Measurements from ENCODE around the gene ADAMTS16.

ADAMTS16 gene

GRCh38 chr5:5183933-5184332, 43.8 kb downstream of the ADAMTS16 start:
- DNase-seq, result no peak

GRCh38 chr5:5188376-5189050, 48.4 kb downstream of the ADAMTS16 start:
- DNase-seq, result peak; percentile 94

DNA sequence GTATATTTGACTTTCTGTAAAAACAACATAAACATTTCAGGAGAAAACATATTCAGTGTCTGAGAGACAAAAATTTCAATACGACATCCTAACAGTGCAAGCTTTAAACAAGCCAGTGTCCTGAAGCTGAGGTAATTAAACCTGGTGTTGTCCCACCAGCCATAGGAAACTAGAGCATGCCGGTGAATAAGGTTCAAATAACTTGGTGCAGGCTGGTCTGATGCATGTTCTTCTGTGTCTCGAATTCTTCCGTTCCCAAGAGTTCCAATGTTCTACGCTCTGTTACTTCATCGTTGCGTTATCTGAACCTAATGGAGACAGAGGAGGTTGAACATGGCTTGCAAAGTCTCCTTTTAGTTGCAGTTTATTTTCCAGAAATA, 48.9 kb downstream of the ADAMTS16 start:
- no peak for DNase-seq

DNA sequence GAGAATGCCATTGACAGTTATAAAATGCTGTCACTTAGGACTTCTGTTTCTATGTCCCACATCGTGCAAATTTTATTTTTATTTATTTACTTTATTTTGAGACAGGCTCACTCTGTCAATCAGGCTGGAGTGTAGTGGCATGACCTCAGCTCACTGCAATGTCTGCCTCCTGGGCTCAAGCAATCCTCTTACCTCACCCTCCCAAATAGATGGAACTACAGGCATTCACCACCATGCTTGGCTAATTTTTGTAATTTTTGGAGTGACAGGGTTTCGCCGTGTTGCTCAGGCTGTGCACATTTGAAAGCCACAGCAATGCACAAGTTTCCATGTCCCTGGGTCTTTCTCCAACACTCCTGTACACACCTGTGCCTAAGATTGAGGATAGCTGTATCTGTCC, 51.8 kb downstream of the ADAMTS16 start:
- DNase-seq, result no peak

- no peak for DNase-seq
Observed at GRCh38 chr5:5192681-5193080, 52.6 kb downstream of the ADAMTS16 start.

DNA sequence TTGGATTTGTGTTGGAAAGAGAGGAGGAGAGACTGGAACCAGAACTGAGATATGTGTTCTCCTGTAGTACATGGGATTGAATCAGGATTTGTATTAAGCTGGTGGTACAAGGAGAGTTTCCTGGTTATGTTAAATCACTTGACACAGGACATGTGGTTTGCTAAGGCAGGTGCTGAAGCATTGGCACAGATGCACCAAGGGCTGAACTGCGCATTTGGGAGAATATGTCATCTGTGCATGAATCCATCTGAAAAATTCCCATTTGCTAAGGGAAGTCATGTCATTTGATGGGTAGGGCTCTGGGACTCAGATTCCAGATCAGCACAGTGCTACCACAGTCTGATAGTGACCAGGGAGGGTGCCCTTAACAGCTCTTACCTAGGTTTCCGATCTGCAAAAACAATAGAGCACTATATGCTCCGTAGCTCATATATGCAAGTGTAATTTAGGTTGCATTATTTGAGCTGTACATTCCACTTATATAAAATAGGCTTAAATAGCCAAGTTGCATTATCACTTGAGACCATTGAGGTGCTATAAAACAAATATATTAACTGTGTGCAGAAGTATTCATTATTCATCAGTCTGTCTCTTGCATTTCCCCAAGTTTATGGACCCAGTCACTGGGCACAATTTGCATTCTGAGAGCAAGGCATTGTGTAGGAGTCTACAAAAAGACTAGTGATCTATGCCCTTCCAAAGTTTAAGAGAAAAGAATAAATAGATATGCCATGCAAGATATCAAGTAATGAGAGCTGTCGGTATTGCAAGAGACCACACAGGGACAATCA, 55.2 kb downstream of the ADAMTS16 start:
- no peak for DNase-seq

DNA sequence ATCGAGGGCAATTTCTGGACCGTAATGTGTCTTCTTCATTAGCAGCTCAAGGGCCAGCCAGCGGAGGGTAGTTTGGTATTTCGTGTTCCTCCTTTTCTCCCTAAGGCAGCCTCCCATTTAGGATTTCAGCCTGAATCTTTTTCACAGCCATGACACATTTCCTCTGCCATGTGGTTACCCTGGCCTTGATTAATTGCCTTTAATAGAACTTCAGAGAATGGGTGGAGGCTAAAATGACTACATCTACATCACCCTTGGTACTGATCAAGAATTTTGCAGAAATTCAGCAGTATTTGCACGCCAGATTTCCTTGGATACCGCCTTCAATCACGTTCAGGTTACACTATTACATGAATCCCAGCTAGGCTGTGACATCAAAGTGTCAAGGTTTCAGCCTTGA, 58.0 kb downstream of the ADAMTS16 start:
- DNase-seq, result no peak

DNA sequence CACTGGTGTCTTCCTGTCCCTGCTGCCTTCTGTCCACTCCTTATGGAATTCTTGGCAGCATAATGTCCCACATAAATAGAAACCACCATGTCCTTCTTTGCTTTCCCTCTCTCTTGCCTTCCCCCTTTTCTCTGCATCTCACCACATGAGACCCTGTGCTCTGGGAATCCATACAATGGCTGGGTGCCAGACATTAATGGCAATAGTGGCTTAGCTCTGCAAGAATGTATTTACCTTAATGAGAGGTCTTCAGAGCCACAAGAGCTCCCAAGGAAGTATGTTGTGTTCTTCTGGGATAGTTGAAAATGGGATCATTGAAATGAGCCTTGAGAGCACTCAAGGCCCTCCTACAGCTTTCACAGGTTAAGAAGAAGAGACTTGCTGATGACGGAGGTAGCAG, 58.7 kb downstream of the ADAMTS16 start:
- DNase-seq, result no peak

DNA sequence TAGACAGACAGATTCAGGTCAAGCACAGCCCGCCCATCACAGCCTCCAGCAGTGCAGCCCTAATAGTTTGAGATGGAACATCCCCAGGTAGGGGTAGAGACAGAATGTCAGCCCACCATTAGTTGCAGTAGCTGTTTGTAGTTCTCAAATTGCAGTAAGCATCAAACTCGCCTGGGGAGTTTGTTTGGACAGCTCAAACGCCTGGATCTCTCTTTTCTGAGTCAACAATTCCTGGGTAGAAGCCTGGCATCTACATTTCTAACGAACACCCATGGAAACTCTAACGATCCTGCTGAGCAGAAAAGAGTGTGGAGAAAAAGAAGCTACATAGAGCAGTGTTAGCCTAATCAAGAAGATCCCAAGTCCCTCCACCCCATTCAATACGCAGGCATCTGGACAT, 59.4 kb downstream of the ADAMTS16 start:
- no peak for DNase-seq

DNA sequence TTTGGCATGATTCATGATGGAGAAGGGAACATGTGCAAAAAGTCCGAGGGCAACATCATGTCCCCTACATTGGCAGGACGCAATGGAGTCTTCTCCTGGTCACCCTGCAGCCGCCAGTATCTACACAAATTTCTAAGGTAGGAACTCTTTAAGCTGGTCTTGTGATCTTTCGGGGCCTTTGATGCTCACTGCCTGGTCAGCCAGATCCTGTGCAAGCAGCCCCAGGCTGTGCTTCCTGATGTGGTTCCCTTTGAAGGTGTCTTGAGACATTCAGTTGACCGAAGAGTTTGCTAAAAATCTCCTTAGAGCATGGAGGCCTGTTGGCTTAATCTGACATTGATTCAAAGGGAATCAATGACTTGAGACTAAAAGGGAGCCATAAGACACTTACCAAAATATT, 60.0 kb downstream of the ADAMTS16 start:
- no peak for DNase-seq

- no peak for DNase-seq
Observed at GRCh38 chr5:5202321-5202720, 62.2 kb downstream of the ADAMTS16 start.

GRCh38 chr5:5203451-5203850, 63.3 kb downstream of the ADAMTS16 start:
- no peak for DNase-seq

DNA sequence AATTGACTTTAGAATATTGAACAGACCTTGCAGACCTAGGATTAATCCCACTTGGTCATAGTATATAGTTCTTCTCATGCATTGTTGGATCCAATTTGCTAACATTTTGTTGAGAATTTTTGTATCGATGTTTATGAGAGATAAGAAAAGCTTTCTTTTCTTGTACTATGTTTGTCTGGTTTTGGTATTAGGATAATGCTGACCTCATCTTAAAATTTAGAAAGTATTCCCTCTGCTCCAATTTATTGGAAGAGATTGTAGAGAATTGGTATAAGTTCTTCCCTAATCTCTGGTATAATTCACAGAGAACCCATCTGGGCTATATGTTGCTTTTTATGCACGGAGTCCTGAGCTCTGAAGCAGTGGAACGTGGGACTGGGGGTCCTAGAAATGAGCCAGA, 67.7 kb downstream of the ADAMTS16 start:
- no peak for DNase-seq

- no peak for DNase-seq
Observed at GRCh38 chr5:5209089-5209488, 69.0 kb downstream of the ADAMTS16 start.

DNA sequence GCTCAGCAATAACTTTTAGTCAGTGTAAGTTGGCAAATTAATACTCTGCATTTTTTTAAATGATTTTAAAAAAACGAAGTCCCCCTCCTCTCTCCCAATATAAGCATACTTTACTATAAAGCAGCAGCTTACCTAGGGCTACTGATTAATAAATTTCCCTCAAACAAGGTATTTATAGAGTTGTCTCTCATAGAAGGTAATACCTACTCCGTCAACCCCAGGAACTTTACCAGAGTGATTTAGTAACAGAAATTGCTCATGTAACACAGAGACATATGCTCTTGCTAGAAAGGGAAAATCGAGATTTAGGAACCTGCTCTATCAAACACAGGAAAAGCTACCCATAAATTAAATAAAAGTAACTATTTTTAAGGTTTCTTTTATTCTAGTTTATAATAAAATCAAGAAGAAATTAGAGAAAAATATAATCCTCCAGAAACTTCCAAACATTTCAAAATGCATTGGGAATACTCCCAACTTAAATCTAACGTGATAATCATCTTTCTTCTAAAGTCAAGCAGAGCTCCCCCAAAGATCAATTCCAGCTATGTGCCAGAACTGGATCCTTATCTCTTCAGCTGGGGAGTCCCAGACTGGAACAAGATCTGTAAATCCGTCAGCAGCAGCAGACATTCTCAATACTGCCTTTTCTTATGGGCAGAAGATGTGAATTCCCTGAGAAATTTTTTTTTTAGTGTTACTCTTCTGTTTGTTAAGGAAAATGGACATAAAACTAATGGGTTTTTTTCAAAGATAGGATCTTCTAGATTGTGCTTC, 69.6 kb downstream of the ADAMTS16 start:
- DNase-seq, result no peak

- DNase-seq, result no peak
Observed at GRCh38 chr5:5217371-5217770, 77.2 kb downstream of the ADAMTS16 start.

GRCh38 chr5:5218396-5218795, 78.3 kb downstream of the ADAMTS16 start:
- DNase-seq, result no peak

- no peak for DNase-seq
Observed at GRCh38 chr5:5219541-5219940, 79.4 kb downstream of the ADAMTS16 start.

DNA sequence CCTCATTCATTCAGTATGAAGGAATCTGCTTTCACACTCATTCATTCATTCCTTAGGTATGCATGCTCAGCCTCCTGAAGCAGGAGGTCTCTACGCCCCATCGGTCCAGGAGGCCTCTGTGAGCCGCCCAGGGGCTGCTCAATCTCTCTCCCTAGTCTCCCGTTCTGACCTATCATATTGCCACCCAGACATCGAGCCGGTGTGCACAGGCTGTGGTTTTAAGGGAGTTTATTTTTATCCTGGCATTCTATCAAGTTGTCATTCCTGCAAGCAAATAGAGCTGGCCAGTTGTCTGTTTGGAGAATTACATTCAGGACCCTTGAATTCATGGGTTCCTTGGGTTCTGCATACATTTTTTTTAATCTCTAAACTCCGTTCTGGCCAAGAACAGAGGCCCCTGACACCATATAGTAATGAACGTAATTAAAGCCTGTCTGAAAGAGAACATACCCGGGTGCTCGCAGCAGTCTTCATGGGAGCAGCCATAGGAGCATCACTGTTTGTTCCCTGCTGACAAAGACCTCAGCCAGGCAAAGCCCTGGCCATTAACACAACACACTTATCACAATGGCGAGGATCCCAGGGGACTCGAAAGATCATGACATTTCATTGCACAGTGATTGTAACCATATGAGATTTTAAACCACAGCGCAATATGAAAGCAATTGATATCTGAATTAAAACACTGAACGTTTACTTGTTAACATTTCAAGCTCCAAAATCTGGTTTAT, 80.9 kb downstream of the ADAMTS16 start:
- no peak for DNase-seq

DNA sequence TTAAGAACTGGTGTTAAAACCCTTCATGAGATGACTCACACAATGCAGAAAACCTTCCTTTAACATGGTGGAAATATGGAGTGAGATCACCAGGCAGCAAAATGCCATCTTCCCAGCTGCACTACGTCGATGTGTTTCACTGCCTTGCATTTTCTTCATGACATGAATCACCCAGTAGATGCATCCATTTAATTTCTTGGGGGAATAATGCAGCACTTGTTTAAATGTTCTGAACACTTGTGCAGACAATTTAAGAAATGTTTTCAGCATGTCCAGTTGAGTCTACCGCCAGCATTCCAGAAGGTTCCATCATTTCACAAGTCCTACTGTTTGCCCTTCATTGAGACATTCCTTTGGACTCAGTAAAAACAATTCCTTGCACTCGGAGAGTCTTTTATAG, 81.6 kb downstream of the ADAMTS16 start:
- DNase-seq, result no peak

DNA sequence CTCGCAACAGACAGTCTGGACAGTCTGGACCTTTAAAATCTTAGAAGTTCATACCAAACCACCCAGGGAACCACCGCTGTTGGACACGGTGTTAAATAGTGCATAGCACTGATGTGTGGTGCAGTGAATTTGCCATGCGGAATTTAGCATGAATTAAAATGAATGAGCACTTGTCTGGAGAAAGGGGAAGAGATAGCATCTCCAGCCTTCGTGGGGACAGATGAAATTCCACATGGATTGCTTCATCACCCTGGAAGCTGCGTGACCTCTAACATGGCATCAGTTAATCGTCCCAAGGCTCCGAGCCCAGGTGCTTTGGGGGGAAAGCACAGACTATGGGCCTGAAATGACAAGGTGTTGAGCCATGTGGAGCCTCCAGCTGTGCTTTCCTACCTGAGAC, 91.4 kb downstream of the ADAMTS16 start:
- no peak for DNase-seq

GRCh38 chr5:5234912-5235311, 94.8 kb downstream of the ADAMTS16 start:
- DNase-seq, result no peak

DNA sequence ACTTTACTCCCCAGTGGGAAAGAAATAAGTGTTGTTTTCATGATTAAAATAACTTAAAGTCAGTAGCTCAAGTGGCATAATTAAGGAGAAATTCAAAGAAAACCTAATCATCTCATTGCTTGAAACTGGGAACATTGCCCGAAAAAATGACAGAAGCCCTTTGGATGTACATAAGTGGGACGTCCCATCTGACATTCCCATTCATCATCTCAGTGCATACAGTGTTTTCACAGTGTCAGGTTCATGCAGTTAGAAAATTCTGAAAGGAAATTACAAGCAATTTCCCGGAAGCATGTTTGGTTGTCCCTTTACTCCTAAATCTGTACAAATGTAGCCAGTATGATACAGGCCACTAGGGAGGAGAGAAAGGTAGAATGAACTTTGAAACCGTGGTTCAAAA, 95.6 kb downstream of the ADAMTS16 start:
- no peak for DNase-seq

All from NCI-H1105 (cell line).